PC-9 (cell line): Measurements from ENCODE around the gene ADORA1. TPM values are rescaled to one million over a fixed set of nuclear protein-coding genes. Genes with fewer than 3 reads are reported as not detected.
A peak's percentile ranks its signal among the peaks of the same experiment; 100 is the strongest.

Experiments used
- BruUV-seq: library from RNA; stranded (reverse); fragments of 400-500 nt; replicated peaks from 2 replicates; lab custom pipeline; 2021; lab: Mats Ljungman, UMichigan
- CTCF ChIA-PET: fragments of 300-600 bp; sonication (Branson Sonifier 250); formaldehyde crosslinking; loops from one replicate; lab custom pipeline; 2022; ENCODE audit warnings: antibody characterized with exemption; lab: Charles Lee
- POLR2A ChIA-PET: fragments of 300-600 bp; sonication (Branson Sonifier 250); formaldehyde crosslinking; loops from one replicate; lab custom pipeline; 2022; ENCODE audit warnings: antibody characterized with exemption; ENCODE audit not compliant: unreplicated experiment; lab: Charles Lee
- DNase-seq, 2 experiments: peaks; one replicate each; pipeline versions ENCODE4 v3.0.0 to v3.0.0-alpha.2; 2015 to 2022; ENCODE audit warnings: mixed read lengths in 1 of 2
- H2AFZ ChIP-seq: fragments of 200-600 bp; sonication (generic); 2 replicates; pipeline ENCODE4 v1.8.1; 2017; ENCODE audit warnings: antibody characterized with exemption
- H3F3A ChIP-seq: fragments of 200-600 bp; sonication (generic); 2 replicates; pipeline ENCODE4 v1.8.1; 2017; ENCODE audit warnings: antibody characterized with exemption, mild to moderate bottlenecking, low read depth; ENCODE audit not compliant: insufficient read depth
- H3K27ac ChIP-seq: fragments of 200-600 bp; sonication (generic); 2 replicates; pipeline ENCODE4 v1.6.1; 2016; ENCODE audit warnings: mixed run types
- H3K27me3 ChIP-seq: fragments of 200-600 bp; sonication (generic); 2 replicates; pipeline ENCODE4 v1.6.1; 2016; ENCODE audit warnings: low read depth, mixed run types; ENCODE audit not compliant: insufficient read depth
- H3K36me3 ChIP-seq: fragments of 200-600 bp; sonication (generic); 2 replicates; pipeline ENCODE4 v1.6.1; 2016; ENCODE audit warnings: low read depth, mixed run types
- H3K4me1 ChIP-seq: fragments of 200-600 bp; sonication (generic); replicated peaks from 2 replicates; pipeline ENCODE4 v1.6.1; 2016; ENCODE audit warnings: mixed run types; ENCODE audit not compliant: insufficient read depth
- H3K4me2 ChIP-seq: fragments of 200-600 bp; sonication (generic); 2 replicates; pipeline ENCODE4 v1.6.1; 2017; ENCODE audit warnings: mixed run types
- H3K4me3 ChIP-seq: fragments of 200-600 bp; sonication (generic); 2 replicates; pipeline ENCODE4 v1.6.1; 2016; ENCODE audit warnings: mixed run types
- H3K79me2 ChIP-seq: fragments of 200-600 bp; sonication (generic); 2 replicates; pipeline ENCODE4 v1.6.1; 2017; ENCODE audit warnings: low read depth, mixed run types
- H3K9me2 ChIP-seq: fragments of 200-600 bp; sonication (generic); 2 replicates; pipeline ENCODE4 v1.8.1; 2017; ENCODE audit warnings: mild to moderate bottlenecking; ENCODE audit not compliant: insufficient read depth
- H3K9me3 ChIP-seq: fragments of 200-600 bp; sonication (generic); 2 replicates; pipeline ENCODE4 v1.8.1; 2016; ENCODE audit warnings: low read depth; ENCODE audit not compliant: insufficient read depth
- H4K20me1 ChIP-seq: fragments of 200-600 bp; sonication (generic); 2 replicates; pipeline ENCODE4 v1.8.1; 2017; ENCODE audit not compliant: insufficient read depth
- CTCF ChIP-seq: fragments of 200-600 bp; sonication (generic); conservative IDR thresholded peaks from 2 replicates; pipeline ENCODE4 v1.6.1; 2017; ENCODE audit warnings: mixed run types, antibody characterized with exemption, mild to moderate bottlenecking, moderate library complexity
- EZH2 ChIP-seq: fragments of 200-600 bp; sonication (generic); IDR thresholded peaks from 2 replicates; pipeline ENCODE4 v1.8.0; 2017; ENCODE audit warnings: antibody characterized with exemption, low read depth
- intact Hi-C: fragments of 100-400 bp; cut with micrococcal nuclease; formaldehyde crosslinking; loops from one replicate; pipeline ENCODE4 v1.10.0; 2022; ENCODE audit not compliant: unreplicated experiment
- total RNA-seq: library from RNA; stranded (reverse); gene quantifications from 2 replicates; pipeline ENCODE4 v1.2.3, GENCODE V29; 2021

ADORA1 gene
- total RNA-seq, 1 experiment from 2014 or later = 8.3 TPM

GRCh38 chr1:203104789-203105390 is 22.6 kb upstream of the ADORA1 start:
- H3K79me2 ChIP-seq = no peaks in the 10 kb centered on the region
- POLR2A ChIA-PET = no interaction called here

GRCh38 chr1:203112475-203112874 is 15.1 kb upstream of the ADORA1 start:
- POLR2A ChIA-PET = no interaction called here
- Histone ChIP-seq H3K4me1 (no peaks in the 10 kb centered on the region), H4K20me1 (no peaks in the 10 kb centered on the region), H3K9me3 (no peaks in the 10 kb centered on the region), H3K4me3 (no peak overlapping the region), H2AFZ (no peak overlapping the region), H3K36me3 (no peaks in the 10 kb centered on the region), H3F3A (no peaks in the 10 kb centered on the region), H3K4me2 (no peak overlapping the region), H3K79me2 (no peaks in the 10 kb centered on the region), H3K9me2 (no peaks in the 10 kb centered on the region), H3K27me3 (0 out of 2 replicates have a peak, but pooled peaks cover 10% of the 10 kb centered on the region), H3K27ac (no peak overlapping the region)
- peak in 1 of 2 experiments; percentile 47 for DNase-seq
- intact Hi-C loops = no loop called here
- CTCF ChIA-PET = no interaction called here
- no TSS peak for BruUV-seq
- no peak for TF ChIP-seq CTCF
- no peak for TF ChIP-seq EZH2

More at GRCh38 chr1:203104789-203105390, 22.6 kb upstream of the ADORA1 start:
- CTCF ChIA-PET = no interaction called here
- H4K20me1 ChIP-seq = no peaks in the 10 kb centered on the region
- no peak overlapping the region for H2AFZ ChIP-seq
- H3K27me3 ChIP-seq = no peaks in the 10 kb centered on the region
- H3F3A ChIP-seq = peaks cover 14% of the 10 kb centered on the region
- intact Hi-C loops = no loop called here
- H3K4me3 ChIP-seq = no peak overlapping the region
- no peak for TF ChIP-seq CTCF
- TF ChIP-seq EZH2 = no peak
- peaks cover 19% of the 10 kb centered on the region for H3K4me1 ChIP-seq
- H3K9me3 ChIP-seq = peaks cover 13% of the 10 kb centered on the region; the same call in 1 of the 2 replicates
- DNase-seq = no peak
- no peak overlapping the region for H3K4me2 ChIP-seq
- no peaks in the 10 kb centered on the region for H3K36me3 ChIP-seq
- H3K27ac ChIP-seq = peak overlapping the region; percentile 21; the same call in 1 of the 2 replicates
- no peaks in the 10 kb centered on the region for H3K9me2 ChIP-seq
- no TSS peak for BruUV-seq

GRCh38 chr1:203113308-203113707 is 14.2 kb upstream of the ADORA1 start:
- intact Hi-C loops = no loop called here

More at GRCh38 chr1:203113308-203113707, 14.2 kb upstream of the ADORA1 start:
- DNase-seq = no peak
- H3K9me2 ChIP-seq = no peaks in the 10 kb centered on the region
- H3K27me3 ChIP-seq = 0 out of 2 replicates have a peak, but pooled peaks cover 10% of the 10 kb centered on the region
- H3K4me1 ChIP-seq = no peaks in the 10 kb centered on the region
- H3K4me2 ChIP-seq = no peak overlapping the region
- TF ChIP-seq EZH2 = no peak
- no peak for TF ChIP-seq CTCF
- H2AFZ ChIP-seq = no peak overlapping the region
- H3F3A ChIP-seq = no peaks in the 10 kb centered on the region
- no TSS peak for BruUV-seq
- no peaks in the 10 kb centered on the region for H3K9me3 ChIP-seq
- H3K79me2 ChIP-seq = no peaks in the 10 kb centered on the region
- ChIA-PET CTCF (no interaction called here), POLR2A (no interaction called here)
- no peaks in the 10 kb centered on the region for H4K20me1 ChIP-seq
- no peaks in the 10 kb centered on the region for H3K36me3 ChIP-seq
- H3K4me3 ChIP-seq = no peak overlapping the region
- H3K27ac ChIP-seq = no peak overlapping the region
